ENCODE results near the gene ZXDB.

- TF ChIP-seq POLR2AphosphoS5 (IDR thresholded peaks at IDR 0.05; ENCODE audit: low read depth, low read length) (no peak), TAF1 (IDR thresholded peaks at IDR 0.05; ENCODE audit: borderline replicate concordance, insufficient read depth, low read length) (no peak), REST (IDR thresholded peaks at IDR 0.05; ENCODE audit: insufficient read depth in 1 of 2, low read depth in 2 of 2, low read length in 2 of 2) (no peak), SIN3A (IDR thresholded peaks at IDR 0.05; ENCODE audit: borderline replicate concordance, insufficient read depth, low read length) (no peak)
These were observed 55.2 kb downstream of the ZXDB start for GRCh38 chrX:57647020-57647419.
